ENCODE measurements around the gene APOL2.

- TF ChIP-seq CTCF (IDR thresholded peaks at IDR 0.05) (no peak), POLR2A (IDR thresholded peaks at IDR 0.05) (no peak)
Measured at GRCh38 chr22:36246718-36247117, 7.4 kb upstream of the APOL2 start.
